Right cardiac atrium (tissue), 5 donors: Measurements from ENCODE around the gene CD300LB. TPM values are rescaled to one million over a fixed set of nuclear protein-coding genes. Genes with fewer than 3 reads are reported as not detected.
"Not testable (repeated sequence)": the region's sequence is repeated elsewhere in the genome, so short reads cannot be mapped to it uniquely, and the experiment has no call there.

Source experiments
- ATAC-seq, 2 donors: fragments of 200-7000 bp; cut with Tn5 transposase; one replicate each; pipeline versions ENCODE4 v1.8.0 to v1.9.1; 2020; ENCODE audit warnings: moderate library complexity in 2 of 2, mild to moderate bottlenecking in 1 of 2
- DNase-seq, 3 donors: peaks; one replicate each; pipeline ENCODE4 v3.0.0-alpha.2; 2020
- H3K27ac ChIP-seq: one replicate; pipeline ENCODE4 v1.5.1; 2013; ENCODE audit warnings: mild to moderate bottlenecking, low read length, control low read depth, moderate library complexity
- H3K27me3 ChIP-seq: one replicate; pipeline ENCODE4 v1.6.1; 2013; ENCODE audit not compliant: control insufficient read depth, insufficient read depth
- H3K4me1 ChIP-seq: one replicate; pipeline ENCODE4 v1.6.1; 2013; ENCODE audit warnings: low read length; ENCODE audit not compliant: control insufficient read depth, insufficient read depth
- H3K4me3 ChIP-seq: one replicate; pipeline ENCODE4 v1.5.1; 2013; ENCODE audit warnings: low read length, control low read depth
- H3K9me3 ChIP-seq: one replicate; pipeline ENCODE4 v1.6.1; 2013; ENCODE audit warnings: low read length; ENCODE audit not compliant: control insufficient read depth
- WGBS: extraction: QIAGEN DNeasy Blood & Tissue Kit; methylation state at CpG from one replicate; pipeline ENCODE4 v1.1.7; 2013; 5-methylcytosine and 5-hydroxymethylcytosine counted together
- intact Hi-C, 4 donors: fragments of 100-400 bp; cut with DNase I; formaldehyde crosslinking; loops; one replicate each; pipeline versions ENCODE4 v1.11.0 to v1.14.0; 2022 to 2023
- long read RNA-seq, 4 donors: library from polyadenylated mRNA; unstranded; transcript quantifications; one replicate each; pipeline ENCODE4 v2.0.0, GENCODE V29; 2020 to 2021
- polyA plus RNA-seq: library from polyadenylated mRNA; stranded (reverse); fragments of 200-250 nt; gene quantifications from one replicate; pipeline ENCODE4 v1.2.3, GENCODE V29; 2013
- total RNA-seq, 4 donors: library from RNA; stranded (reverse); fragmentation: NEBNext Ultra II Directional; extraction: Animal tissue kit (Norgen Biotek cat#: 25700); gene quantifications; one replicate each; pipeline ENCODE4 v1.2.1, GENCODE V29; 2021
- donor health status: healthy with polysubstance abuse.
- donor health status: DM: no; HTN: yes; CAD: no.
- donor health status: DM: no; HTN: no; CAD: no.
- donor health status: DM: no; HTN: yes; CAD: no; lungs with severe emphysema.
- donor health status: DM: yes; HTN: yes; CAD: no.

Gene CD300LB
- total RNA-seq = under 1 TPM in 1 of 4 donors, not detected in 3; 0.09 TPM
- polyA plus RNA-seq = 0.09 TPM
- long read RNA-seq, donor 1 = 0 reads
- long read RNA-seq, donor 2 = 0 reads
- long read RNA-seq, donor 3 = 0 reads
- long read RNA-seq, donor 4 = 0 reads

- H3K4me3 ChIP-seq = no peak within 1 kb of the TSS
Measured at GRCh38 chr17:74531231-74531761, at the start of gene CD300LB. CD300LB (minus strand) TSS chr17:74531475; CDS start chr17:74531350, 125 bp downstream.

GRCh38 chr17:74579900-74580299 lies 48.6 kb upstream of the CD300LB start:
- ATAC-seq = no peak
- Histone ChIP-seq H3K9me3 (no peaks in the 10 kb centered on the region), H3K27me3 (no peaks in the 10 kb centered on the region), H3K27ac (no peak overlapping the region), H3K4me3 (no peak overlapping the region), H3K4me1 (no peaks in the 10 kb centered on the region)
- no peak for DNase-seq
- intact Hi-C loops = no loop called here
- WGBS = 61% methylated on average over 7 of the region's 7 CpGs

More at GRCh38 chr17:74531231-74531761, at the start of gene CD300LB:
- Histone ChIP-seq H3K27ac (no peak within 1 kb of the TSS), H3K4me1 (no peaks in the 10 kb centered on the region), H3K9me3 (no peaks in the 10 kb centered on the region), H3K27me3 (no peaks in the 10 kb centered on the region)
- DNase-seq (no peak), ATAC-seq (peak; percentile 9 to 17)
- intact Hi-C loops = no loop called here
- WGBS = 60% methylated on average over 10 of the region's 10 CpGs

DNA sequence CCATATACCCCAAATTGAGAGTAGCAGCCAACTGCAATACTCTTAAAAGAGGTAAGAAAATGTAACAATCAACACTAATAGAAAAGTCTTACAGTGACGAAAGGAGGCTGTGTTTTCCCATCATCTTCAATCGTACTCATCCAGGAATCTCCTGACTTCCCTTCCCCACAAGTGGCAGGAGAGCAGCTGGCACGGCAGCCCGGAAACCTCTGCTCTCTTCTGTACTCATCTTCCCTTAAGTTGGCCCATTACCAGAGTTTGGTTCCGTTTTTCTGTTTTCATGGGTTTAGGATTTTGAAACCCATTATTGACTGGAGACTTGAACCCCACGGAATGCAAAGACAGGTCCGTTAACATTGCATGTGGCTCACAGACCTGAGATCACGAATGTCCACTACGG lies 47.7 kb upstream of the CD300LB start:
- H3K9me3 ChIP-seq = no peaks in the 10 kb centered on the region
- H3K27me3 ChIP-seq = no peaks in the 10 kb centered on the region
- H3K4me3 ChIP-seq = no peak overlapping the region
- H3K4me1 ChIP-seq = no peaks in the 10 kb centered on the region
- ATAC-seq = no peak
- WGBS = 73% methylated on average over 9 of the region's 9 CpGs
- intact Hi-C loops = no loop called here
- no peak for DNase-seq
- no peak overlapping the region for H3K27ac ChIP-seq

DNA sequence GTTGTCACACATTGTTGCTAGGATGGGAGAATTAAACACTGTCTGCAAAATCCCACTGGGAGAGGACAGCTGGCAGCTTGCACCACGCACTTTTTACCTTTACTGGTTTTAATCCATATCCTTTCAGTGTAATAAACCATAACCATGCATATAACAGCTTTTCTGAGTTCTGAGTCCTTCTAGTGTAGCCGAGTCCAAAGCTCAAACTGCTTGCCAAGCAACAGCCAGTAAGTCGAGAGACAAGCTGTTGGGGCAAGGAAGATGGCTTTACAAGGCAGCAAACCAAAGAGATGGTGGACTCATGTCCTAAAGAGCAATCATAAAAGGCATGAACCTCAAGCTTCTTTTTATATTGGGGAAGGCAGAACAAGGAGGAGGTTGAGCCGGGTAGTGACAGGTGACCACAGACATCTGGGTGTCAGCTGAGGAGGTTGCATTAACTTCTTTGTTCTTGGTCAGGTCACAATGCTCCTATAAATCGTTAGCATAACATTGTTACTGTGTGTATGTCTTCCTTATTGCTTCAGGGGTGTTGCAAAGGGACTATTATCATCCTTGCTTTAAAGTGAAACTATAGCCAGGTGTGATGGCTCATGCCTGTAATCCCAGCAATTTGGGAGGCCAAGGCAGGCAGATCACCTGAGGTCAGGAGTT lies 43.3 kb upstream of the CD300LB start:
- Histone ChIP-seq H3K4me3 (no peak overlapping the region), H3K27ac (no peak overlapping the region), H3K4me1 (no peaks in the 10 kb centered on the region), H3K27me3 (no peaks in the 10 kb centered on the region), H3K9me3 (no peaks in the 10 kb centered on the region)
- DNase-seq (no peak), ATAC-seq (no peak)
- 75% methylated on average over 5 of the region's 5 CpGs for WGBS
- intact Hi-C loops = no loop called here

- H3K4me3 ChIP-seq, H3K27ac ChIP-seq, ATAC-seq, intact Hi-C loops, DNase-seq, H3K27me3 ChIP-seq, H3K9me3 ChIP-seq, H3K4me1 ChIP-seq: not testable (repeated sequence)
Measured at GRCh38 chr17:74573635-74574034, 42.4 kb upstream of the CD300LB start.

- H3K27ac ChIP-seq = no peak overlapping the region
- no peaks in the 10 kb centered on the region for H3K4me1 ChIP-seq
- DNase-seq = no peak
- ATAC-seq = no peak
- whole genome bisulfite sequencing = 82% methylated on average over 3 of the region's 3 CpGs
- H3K27me3 ChIP-seq = no peaks in the 10 kb centered on the region
- intact Hi-C loops = no loop called here
- no peaks in the 10 kb centered on the region for H3K9me3 ChIP-seq
- no peak overlapping the region for H3K4me3 ChIP-seq
Measured at GRCh38 chr17:74573169-74573568, 41.9 kb upstream of the CD300LB start.

DNA sequence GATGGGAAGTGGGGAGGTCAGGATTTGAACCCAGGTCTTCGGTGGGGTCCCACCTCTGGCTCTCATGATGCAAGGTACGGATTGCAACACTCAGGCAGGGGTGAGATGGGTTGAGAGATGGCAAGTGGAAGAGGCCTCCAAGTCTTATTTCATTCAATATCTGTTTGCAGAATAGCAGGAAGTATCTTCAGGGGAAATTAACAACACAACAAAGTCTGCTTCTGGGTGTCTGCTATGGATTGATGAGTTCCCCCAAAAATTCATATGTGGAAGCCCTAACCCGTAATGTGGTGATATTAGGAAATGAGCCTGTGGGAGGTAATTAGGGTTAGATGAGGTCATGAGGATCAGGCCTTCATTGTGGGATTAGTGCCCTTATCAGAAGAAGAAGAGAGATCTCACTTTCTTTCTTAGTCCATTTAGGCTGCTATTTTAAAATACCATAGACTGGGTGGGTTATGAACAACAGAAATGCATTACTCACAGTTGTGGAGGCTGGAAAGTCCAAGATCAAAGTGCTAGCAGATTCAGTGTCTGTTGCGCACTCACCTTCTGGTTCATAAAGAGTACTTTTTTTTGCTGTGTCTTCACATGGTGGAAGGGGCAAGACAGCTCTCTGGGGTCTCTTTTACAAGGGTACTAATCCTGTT lies 40.5 kb upstream of the CD300LB start:
- DNase-seq (no peak), ATAC-seq (no peak)
- no peak overlapping the region for H3K4me3 ChIP-seq
- no peaks in the 10 kb centered on the region for H3K9me3 ChIP-seq
- intact Hi-C loops = no loop called here
- 76% methylated on average over 4 of the region's 4 CpGs for WGBS
- H3K27me3 ChIP-seq = no peaks in the 10 kb centered on the region
- no peaks in the 10 kb centered on the region for H3K4me1 ChIP-seq
- H3K27ac ChIP-seq = no peak overlapping the region

- H3K4me1 ChIP-seq = no peaks in the 10 kb centered on the region
- no peaks in the 10 kb centered on the region for H3K27me3 ChIP-seq
- DNase-seq (peak; percentile 71 to 79 (median 77)), ATAC-seq (peak; percentile 72)
- no peak overlapping the region for H3K27ac ChIP-seq
- WGBS = 56% methylated on average over 32 of the region's 32 CpGs
- H3K9me3 ChIP-seq = no peaks in the 10 kb centered on the region
- intact Hi-C loops = no loop called here
- H3K4me3 ChIP-seq = no peak overlapping the region
Measured at GRCh38 chr17:74569020-74570003, 38.0 kb upstream of the CD300LB start.

- H3K27ac ChIP-seq = no peak overlapping the region
- H3K4me3 ChIP-seq = no peak overlapping the region
- no peaks in the 10 kb centered on the region for H3K27me3 ChIP-seq
- no peaks in the 10 kb centered on the region for H3K9me3 ChIP-seq
- H3K4me1 ChIP-seq = no peaks in the 10 kb centered on the region
- intact Hi-C loops = no loop called here
- no peak for ATAC-seq
- 67% methylated on average over 4 of the region's 4 CpGs for WGBS
- no peak for DNase-seq
Measured at GRCh38 chr17:74568106-74568873, 37.0 kb upstream of the CD300LB start.

DNA sequence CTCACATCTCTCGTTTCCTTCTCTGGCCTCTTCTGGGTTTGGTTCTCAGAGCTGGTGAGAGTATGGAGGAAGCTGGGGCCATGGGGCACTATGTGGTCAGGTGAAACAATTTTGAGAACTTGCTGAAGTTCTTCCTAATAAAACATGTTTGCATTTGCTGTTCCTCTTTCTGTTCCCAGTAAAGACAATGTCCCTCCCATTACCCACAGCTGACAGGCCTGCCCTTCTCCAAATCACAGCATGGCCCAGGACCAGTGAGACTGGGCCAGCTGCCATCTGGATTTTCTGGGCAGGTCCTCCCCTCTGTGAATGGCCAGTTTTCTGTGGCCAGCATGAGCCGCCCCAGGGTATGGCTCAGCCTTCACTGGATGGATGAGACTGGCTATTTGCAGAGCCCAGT lies 36.1 kb upstream of the CD300LB start, which contains the start of gene CD300H:
TSS of gene CD300H (minus strand) at position 113 of the 400 bp plus-strand sequence.
- no peaks in the 10 kb centered on the region for H3K27me3 ChIP-seq
- intact Hi-C loops = no loop called here
- WGBS = 70% methylated on average over 2 of the region's 2 CpGs
- no peaks in the 10 kb centered on the region for H3K9me3 ChIP-seq
- no peaks in the 10 kb centered on the region for H3K4me1 ChIP-seq
- no peak within 1 kb of the TSS for H3K27ac ChIP-seq
- ATAC-seq (peak in 1 of 2 donors; percentile 12), DNase-seq (peak in 1 of 3 donors; percentile 73)
- H3K4me3 ChIP-seq = no peak within 1 kb of the TSS
